HG03460 (cell line): Measurements from ENCODE around the gene EXOC6B.

ENCODE experiments used
- ATAC-seq: cut with Tn5 transposase; IDR thresholded peaks from one replicate; pipeline ENCODE4 v1.9.1; 2021; ENCODE audit not compliant: unreplicated experiment

Gene EXOC6B

DNA sequence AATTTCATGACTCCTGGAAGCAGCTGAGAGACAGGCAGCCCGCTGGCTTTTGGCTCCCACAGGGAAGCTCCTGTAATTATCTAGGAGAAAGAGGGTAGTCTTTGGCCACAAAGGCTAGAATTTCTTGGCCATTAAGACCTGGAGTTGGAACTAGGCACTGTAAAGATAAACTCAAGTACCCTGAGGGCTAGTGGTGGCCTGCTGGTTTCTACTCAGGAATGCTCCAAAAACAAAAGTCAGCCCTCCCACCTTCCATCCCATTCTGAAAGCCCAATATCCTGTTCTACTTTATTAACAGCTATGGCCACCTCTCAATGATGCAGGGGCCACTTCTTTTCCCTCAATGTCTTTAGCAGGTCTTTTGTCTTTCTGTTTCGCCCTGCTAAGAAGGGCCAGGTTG is 644.2 kb downstream of the EXOC6B start:
- ATAC-seq = no peak

DNA sequence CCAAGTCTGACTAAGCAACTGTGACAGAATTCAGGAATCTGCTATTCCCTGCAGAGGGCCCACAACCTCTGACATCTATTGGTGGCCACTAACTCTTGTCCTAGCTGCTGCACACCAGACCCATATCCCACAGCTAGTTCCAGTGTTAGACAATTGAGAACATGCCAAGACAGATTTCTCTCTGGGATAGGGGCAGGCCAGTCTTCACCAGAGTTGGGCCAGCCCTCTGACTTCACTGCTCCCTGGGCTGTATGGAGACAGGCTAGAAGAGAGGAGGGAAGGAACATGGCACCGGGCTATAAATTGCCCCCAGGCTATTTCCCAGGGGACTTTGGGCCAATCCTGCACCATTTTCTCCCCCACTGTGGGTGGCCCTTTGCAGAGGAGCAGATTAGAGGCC is 645.5 kb downstream of the EXOC6B start:
- no peak for ATAC-seq

DNA sequence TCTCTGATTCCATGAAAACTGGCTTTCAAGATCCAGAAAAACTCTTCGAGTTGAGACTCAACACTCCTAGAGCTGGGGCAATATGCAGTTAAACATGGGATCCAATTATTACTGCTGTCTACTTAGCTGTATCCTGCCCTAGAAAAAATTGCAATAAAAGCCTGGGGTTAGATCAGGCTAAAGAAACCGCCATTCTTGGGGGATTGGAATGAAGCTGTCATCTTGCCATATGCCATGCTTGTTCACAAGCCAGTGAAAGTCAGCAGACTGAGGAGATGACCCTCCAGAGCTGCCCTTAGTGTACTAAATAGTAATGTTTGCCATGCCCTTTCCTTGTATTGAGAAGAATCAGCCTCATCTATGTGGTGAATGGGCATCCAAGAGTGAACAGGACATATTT is 647.3 kb downstream of the EXOC6B start:
- ATAC-seq = no peak

DNA sequence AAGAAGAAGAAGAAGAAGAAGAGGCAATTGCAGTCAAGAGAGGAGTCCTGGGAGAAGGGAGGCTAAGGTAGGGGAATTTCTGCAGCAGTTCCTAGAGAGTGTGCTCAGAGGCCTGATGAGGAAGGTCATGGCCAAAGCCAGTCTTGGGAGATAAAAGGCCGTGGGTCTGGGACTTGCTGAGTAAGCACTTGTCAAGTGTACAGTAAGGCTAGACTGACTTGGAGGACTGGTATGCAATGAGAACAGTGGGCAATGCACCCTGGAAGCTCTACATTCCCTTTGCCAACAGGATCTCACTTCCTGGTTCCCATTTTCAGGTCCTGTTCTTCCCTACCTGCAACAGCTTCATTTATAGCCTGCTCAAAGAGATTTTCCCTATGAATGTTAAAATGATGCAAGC is 649.6 kb downstream of the EXOC6B start:
- no peak for ATAC-seq

DNA sequence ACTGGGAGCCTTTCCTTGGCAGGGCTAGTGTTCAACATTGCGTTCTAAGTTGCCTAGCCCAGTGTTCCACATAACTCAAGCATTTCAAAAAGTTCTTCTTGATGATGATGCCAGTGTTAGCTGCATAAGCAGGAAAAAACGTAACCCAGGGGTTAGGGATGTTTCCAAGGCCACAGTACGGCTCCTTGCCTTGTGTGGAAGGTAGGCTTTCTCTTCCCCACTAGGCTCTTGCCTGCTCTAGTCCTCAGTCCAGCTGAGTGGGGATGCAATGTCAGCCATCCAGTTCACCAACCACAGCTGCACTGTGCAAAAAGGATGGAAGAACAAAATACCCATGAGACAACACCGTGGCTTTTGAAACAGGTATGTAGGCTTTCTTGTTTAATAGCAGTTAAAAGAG is 650.2 kb downstream of the EXOC6B start:
- ATAC-seq = no peak

DNA sequence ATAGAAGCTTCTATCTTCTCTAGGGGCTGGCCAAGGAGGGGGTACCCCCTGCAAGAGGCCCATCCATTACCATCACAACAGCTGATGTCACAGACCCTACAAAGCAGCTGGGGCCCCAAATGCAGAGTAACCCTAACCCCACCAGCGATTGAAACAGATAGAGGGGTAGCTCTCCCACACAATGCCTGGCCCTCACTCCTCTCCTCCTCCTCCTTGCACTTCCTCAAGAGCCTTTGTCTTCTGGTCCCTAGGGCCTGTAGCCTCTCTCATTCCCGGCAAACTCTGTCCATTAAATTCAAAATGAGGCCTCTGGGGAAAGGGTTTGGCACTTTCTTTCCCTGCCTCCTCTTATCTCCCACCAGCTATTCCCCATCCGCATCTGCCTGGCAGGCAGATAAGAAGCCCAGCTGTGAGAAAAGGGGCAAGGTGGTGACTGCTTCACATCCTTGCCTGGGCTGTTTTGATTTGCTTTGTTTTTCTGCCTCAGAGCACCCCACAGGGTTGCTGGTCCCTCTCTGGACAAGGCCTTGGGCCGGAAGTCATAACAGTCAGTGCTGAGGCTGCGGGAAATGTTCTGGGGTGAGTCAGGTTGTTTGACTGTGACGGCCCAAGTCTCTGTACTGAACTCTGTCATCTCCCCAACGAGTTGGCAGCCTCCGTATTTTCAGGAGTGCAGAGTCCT is 652.1 kb downstream of the EXOC6B start:
- no peak for ATAC-seq

DNA sequence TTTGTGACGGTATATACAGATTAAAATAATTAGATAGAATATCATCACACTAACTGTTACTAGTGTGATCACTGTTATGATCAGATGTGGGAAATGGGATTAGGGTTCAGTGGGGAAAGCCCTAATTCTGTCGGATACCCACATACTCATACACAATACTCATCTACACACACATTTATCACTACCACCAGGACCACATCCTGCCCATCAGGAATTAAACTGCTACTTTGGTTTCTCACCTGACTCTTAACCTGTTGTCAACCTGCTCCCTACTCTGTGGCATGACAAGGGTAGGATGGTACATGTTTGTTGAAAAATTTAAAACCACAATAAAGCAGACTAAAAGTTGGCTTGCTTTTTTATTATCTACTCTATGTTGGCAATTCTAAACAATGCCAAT is 653.4 kb downstream of the EXOC6B start:
- no peak for ATAC-seq

DNA sequence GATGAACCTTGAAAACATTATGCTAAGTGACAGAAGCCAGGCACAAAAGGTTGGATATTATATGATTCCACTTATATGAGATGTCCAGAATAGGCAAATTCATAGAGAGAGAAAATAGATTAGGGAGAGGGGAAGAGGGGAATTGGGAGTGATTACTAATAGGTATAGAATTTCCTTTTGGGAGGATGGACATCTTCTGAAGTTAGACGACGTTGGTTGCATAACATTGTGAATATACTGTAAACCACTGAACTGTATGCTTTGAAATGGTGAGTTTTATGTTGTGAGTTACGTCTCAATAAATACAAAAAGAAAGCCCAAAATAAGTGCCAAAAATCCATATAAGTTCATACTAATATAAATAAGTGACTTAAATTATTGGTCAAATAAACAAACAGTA is 659.6 kb downstream of the EXOC6B start:
- ATAC-seq = no peak

DNA sequence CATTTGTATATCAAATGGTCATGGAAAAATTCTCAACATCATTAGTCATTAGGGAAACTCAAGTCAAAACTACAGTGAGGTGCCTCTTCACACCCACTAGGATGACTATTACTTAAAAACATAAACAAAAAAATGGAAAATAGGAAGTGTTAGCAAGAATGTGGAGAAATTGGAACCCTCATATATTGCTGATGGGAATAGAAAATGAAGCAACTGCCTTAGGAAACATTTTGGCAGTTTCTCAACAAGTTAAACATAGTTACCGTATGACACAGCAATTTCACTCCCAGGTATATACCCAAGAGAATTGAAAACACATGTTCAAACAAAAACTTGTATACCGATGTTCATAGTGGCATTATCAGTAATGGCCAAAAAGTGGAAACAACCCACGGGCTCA is 660.0 kb downstream of the EXOC6B start:
- ATAC-seq = no peak

DNA sequence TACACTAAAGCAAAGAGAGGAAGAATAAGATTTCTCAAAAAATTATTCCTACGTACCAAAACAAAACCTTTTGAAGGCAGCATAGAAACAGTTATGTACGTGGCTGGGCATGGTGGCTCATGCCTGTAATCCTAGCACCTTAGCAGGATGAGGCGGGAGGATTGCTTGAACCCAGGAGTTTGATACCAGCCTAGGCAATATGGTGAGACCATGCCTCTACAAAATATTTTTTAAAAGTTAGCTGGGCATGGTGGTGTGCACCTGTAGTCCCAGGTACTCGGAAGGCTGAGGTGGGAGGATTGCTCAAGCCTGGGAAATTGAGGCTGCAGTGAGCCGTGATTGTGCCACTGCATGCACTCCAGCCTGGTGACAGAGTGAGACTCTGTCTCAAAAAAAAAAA is 663.3 kb downstream of the EXOC6B start:
- no peak for ATAC-seq

DNA sequence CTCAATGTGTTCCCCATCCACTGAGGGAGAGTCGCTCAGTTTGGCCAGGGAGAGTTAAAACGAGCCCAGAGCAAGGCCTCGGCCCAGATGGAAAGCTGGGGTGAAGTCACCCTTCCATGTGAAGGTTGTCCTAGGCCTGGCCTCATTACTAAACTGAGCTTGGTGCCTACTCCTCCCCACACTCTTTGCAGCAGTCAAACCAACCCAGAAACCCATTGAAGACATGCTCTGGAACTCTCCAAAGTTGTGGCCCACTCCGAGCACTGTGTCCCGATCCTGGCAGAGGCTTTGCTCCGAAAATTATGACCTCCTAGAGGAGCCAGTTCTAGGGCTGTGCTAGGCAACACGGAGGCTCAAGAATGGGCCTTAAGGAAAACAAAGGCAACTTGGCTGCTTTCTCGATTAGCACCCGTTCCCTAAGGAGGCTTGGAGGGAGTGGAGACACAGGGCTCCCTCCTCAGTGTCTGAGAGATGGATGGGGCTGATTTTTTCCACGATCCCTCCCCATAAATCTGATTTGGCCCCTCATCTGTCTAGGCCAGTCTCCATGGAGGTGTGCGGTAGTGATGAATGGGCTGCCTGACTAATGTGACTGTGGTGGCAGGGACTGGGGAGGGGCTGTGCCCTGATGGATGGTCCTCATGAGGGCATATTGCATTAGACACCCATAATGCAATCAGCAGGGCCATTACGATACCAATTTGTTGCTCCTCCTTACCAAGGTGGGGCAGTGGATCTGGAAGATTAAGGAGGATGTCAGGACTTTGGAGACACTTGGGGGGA is 666.4 kb downstream of the EXOC6B start:
- ATAC-seq = no peak

DNA sequence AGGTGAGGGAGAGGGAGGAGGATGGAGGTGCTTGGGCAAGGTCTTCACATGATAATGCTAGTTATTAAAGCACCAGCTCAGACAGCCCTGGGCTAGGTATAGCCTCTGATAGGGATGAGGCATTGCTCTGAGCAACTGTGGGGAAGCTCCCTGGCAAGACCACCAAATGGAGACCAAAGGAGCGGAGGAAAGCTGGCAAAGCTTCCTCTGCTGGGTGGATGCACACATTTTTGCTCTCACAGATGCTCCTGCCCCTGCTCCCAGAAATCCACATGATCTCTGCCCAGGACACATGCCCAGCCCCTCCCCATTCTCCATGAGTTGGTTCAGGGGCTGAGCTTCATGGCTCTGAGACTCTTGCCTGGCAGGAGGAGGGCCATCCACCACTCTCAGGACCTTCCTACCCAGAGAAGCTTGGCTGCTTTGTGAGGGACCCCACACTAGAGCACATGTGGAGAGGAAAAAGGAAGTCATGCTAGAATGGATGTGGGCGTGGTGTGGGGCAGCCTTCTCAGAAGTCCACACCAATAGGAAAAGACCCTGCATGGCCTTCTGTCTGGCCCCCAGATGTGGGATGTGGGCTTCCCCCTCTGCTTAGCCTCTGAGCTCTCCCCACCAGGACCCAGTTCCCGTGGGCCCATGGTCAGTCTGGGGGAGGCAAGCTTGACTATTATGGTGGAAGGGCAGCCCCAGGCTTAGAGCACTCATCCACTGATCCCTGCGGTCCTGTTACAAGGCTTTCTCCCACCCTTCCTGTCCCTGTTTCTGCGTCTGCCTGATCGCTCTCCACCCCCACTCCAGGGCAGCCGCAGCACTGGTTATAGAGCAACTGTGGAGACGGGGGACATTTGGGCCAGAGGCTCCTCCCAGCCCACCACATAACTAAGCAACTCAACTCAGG is 667.7 kb downstream of the EXOC6B start:
- ATAC-seq = no peak

DNA sequence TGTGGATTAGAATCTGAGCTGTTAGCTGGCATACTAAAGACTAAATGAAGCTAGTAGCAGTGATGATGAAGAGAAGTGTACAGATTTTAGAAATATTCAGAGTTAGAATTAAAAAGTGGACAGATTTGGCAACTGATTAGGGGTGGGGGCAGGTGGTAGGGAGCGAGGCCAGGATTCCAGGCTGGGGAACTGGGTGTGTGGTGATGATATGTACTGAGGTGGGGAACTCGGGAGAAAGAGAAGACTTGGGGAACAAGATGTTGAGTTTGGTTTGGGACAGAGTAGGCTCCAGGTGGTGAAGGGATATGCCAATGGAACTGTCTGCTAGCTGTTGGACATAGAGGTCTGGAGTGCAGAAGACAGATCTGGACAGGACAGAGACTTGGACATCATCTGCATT is 669.0 kb downstream of the EXOC6B start:
- no peak for ATAC-seq

DNA sequence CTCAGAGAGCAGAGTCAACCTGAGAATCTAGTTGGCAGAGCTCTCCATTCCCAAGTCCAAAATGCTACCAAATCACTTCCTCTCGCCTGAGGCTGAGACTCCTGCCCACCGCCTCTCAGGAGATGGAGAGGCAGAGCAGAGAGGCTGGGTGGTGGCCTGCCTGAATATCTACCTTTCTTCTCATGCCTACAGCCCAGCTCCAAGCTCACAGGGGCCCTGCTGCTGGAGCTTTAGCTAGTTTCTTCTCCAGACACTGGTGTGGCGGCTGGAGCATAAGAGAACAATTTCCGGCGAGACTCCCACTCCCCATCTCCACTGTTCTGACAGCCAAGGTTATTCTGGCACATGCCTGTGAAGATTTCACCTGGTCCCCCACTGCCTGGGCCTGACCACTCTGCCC is 670.1 kb downstream of the EXOC6B start:
- ATAC-seq = no peak

DNA sequence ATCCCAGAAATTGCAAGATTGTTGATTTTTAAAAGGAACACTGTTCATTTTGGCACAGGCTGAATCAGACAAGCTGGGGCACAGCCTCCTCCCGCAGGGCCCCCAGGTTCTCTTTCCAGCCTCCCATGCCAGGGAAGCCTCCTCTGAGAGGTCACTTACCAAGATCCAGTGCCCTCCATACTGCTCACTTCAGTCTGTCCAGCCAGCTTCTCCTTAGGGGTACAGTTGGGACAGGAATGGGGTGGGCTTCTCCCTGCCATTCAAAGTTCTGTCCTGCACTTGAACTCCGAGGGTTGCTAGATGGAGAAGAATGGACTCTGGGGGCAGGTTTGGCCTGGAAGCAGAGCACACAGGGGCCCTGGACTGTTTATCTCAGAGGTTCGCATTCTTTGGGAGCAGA is 670.7 kb downstream of the EXOC6B start:
- no peak for ATAC-seq

DNA sequence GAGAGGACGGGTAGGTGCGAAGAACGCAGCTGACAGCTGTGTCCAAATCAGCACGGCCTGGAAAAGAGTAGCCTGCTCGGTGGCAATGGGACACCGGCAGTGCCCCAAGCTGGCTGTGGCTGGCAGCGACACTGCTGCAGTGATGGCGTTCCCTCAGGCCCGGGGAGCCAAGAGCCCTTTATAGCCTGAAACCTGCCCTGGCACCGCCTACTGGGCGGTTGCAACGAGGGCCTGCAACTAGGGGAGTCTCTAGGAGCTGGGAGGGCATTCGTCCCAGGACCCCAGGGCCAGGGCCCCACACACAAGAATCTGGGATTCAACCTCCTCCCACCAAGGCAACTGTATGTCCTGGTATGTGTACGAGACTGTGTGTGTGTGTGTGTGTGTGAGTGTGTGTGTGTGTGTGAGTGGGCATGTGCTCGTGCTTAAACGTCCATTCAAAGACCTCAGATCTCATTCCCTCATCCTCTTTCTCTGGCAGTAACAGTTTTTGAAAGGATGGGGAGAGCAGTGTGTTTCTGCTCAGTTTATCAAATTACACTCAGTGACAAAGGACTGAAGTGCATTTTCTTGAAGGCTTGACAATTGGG is 671.4 kb downstream of the EXOC6B start:
- ATAC-seq = no peak

DNA sequence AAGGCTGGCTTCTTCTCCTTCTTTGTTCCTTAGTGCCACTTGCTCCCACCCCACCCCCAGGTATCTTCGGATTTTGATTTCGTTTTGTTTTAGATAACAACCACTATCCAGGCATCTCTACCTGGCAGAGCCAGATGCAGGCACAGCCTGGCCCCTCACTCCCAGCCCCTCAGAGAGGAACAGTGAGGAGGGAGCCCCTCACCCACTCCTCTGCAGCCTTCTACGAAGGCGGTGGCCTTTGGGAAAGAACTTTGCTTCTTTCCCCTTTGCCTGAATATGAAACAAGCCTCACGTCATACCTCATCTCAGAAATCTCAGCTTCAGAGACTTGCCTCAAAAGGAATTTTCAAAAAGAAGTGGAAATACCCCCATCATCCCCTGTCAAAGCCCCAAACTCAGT is 671.9 kb downstream of the EXOC6B start:
- no peak for ATAC-seq

DNA sequence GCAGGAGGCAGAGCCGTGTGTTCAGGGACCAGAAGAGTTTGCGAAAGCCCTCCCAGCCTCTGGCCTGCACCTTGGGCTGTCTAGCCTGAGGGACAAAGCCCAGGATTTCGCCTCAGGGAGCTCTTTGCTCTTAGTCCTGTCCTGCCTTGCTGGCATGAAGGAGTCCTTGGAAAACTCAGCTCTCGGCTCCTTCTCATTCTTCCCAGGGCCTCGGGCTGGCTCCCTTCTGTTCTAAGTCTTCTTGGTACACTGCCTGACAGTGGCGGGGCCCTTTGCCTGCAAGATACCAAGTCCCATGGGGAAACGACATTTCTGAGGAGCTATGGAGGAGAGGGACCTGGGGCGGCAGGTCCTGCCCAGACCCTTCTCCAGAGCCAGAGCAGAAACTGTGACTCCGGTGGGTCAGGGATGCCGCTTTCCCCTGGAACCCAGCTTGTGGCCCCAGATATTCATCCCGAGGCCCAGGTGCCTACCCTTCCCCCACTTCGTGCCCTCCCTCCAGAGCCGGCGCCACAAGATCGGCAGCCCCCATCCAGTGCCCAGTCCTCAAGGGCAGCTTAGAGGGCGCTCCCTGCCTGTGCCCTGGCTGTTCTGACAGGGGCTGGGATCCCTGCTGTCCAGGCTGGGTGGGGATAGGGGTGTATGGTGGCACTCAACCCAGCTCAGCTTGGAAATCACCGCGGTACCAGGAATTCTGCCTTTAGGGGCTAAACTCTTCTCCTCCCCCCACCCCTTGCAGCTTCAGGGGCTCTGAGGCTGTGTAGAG is 672.6 kb downstream of the EXOC6B start:
- ATAC-seq = no peak

DNA sequence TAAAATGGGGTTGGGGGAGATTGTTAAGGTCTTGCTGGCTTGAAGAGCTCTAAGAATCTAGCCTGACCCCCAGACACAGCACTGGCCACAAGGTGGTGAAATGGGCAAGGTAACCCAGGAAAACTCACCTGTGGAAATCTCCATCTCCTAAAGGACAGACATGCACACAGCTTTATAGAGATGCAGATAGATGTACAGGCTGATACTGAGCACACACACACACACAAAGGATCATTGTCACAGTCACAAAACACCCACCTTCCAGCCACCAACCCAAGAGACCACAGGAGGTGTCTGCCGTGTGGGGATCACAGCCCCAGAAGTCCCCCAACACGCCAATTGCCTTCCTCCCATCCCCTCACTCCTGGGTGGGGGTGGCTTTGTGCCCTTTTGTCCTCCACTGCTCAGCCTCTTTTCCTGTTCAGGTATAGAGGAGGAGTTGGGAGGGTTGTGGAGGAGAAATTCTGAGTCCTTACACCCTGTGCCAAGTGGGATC is 674.9 kb downstream of the EXOC6B start:
- ATAC-seq = no peak

DNA sequence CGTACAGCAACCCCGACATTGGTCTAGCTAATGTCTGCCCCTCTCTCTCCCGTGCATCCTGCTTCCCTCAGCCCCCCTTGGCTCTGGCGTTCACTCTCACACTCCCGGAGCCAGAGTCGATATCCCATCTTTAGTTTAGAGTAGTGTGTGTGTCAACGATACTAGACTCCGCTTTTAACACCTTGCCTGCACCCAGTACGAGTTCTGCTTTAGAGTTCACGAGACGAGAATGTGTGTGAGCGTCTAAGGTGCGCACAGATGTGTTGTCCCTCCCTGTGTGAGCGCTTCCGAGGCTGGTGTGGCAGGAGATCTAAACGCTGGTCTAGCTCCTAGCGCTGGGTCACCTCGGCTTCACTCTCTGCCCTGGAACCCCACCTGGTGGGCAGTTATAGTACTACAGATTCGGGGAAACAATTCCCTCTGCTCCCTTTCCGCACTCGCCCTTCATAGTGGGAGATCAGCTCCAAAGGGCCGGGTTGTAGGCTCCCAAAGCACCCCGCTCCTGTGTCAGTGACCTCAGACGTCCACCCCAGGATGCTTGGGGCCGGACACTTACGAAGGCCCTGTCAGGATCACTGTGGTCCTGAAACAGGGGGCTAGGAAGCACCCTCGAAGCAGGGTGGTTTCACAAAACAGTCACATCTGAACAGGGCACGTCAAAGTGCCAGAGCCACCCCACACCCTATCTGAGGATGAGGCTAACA is 675.5 kb downstream of the EXOC6B start:
- ATAC-seq = peak; percentile 76
